ENCODE measurements around the gene CACNB2.
"Not testable (repeated sequence)": the region's sequence is repeated elsewhere in the genome, so short reads cannot be mapped to it uniquely, and the experiment has no call there.

CACNB2 gene

GRCh38 chr10:18202680-18203460 is 62.6 kb downstream of the CACNB2 start:
- no peak for DNase-seq

- DNase-seq, result no peak
Observed at GRCh38 chr10:18203471-18203870, 63.2 kb downstream of the CACNB2 start.

- no peak for DNase-seq
Observed at GRCh38 chr10:18204039-18204835, 64.0 kb downstream of the CACNB2 start.

DNA sequence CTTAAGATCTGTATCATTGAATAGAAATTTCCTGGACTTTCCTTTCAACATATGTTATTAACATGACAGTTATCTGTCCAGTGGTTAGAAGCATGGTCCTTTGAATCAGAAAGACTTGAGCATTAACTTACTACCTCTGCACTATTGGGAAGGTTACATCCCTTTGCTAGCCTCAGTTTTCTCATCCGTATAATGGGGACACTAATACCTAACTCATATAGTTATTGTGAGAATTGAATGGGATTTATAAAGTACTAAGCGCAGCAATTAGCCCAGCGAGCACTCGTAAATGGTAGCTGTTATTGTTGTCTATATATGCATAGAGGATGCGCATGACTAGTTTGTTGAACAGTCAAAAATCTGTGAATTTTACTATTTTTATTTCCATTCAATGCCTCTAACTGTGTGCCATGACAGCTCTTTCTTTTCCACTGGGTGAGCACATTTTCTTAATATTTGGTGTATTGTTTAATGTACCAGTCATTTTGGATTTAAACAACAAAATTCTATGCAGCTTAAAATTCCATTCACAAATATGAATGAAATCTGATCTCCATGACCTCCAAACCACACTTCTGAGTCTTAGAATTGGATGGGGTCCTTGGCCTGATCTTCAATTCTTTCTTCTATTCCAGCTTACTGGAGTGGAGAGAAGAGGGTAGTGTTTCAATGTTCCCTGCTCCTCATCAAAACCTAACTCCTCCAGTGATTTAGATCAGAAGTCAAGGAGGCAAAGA is 65.0 kb downstream of the CACNB2 start:
- no peak for DNase-seq

- DNase-seq, result not testable (repeated sequence)
Observed at GRCh38 chr10:18208186-18208585, 68.0 kb downstream of the CACNB2 start.

- no peak for DNase-seq
Observed at GRCh38 chr10:18209241-18209640, 69.0 kb downstream of the CACNB2 start.

DNA sequence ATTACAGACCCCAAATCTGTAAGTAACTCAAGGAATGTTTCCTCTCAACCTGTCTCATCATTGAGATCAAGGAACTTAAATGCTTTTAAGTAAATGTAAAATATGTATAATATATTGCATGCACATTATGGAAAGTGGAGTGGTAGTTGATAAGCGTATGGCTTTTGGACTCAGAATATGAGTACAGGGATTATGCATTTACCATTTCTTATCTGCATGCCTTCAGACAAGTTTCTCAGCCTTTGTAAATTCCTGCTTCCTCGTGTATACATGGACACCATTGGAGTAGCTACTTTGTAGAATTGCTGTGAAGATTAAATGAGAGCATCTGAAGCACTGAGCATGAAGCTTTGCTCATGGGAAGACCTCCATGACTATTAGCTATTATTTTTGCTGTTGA is 70.5 kb downstream of the CACNB2 start:
- no peak for DNase-seq

DNA sequence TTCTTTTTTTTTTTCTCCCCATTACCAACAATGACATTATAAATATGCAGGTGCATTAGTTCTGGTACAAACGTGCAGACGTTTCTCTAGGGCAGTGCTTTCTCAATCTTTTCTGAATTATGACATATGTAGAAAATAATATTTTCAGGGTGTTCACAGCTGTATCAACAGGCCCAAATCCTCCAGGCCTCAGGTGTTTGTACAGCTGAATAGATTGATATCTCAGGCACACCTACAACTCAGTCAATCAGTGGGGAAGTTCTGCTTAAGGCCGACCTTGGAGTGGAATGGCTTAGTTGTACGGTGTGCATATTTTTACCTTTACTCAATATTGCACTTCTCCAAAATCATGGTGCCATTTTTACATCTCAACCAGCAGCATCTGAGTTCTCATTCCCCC is 71.6 kb downstream of the CACNB2 start:
- no peak for DNase-seq

DNA sequence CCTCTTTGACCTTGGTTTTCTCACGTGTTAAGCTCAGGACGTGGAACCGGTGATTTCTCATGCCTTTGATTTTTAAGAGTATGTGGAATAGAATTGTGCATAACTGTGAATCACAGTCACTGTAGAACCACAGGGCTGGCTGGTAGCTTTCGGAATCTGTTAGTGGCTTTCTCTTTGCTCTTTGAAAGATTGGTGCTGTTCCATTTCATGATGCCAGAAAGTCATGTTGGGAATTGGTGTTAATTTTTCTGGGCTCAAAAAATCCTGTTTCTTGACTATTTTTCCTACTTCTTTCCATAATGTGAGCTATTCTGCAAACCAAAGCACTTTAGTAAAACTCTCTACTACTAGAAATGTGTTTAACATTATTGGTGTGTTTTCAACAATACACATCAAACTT is 73.0 kb downstream of the CACNB2 start:
- no peak for DNase-seq

DNA sequence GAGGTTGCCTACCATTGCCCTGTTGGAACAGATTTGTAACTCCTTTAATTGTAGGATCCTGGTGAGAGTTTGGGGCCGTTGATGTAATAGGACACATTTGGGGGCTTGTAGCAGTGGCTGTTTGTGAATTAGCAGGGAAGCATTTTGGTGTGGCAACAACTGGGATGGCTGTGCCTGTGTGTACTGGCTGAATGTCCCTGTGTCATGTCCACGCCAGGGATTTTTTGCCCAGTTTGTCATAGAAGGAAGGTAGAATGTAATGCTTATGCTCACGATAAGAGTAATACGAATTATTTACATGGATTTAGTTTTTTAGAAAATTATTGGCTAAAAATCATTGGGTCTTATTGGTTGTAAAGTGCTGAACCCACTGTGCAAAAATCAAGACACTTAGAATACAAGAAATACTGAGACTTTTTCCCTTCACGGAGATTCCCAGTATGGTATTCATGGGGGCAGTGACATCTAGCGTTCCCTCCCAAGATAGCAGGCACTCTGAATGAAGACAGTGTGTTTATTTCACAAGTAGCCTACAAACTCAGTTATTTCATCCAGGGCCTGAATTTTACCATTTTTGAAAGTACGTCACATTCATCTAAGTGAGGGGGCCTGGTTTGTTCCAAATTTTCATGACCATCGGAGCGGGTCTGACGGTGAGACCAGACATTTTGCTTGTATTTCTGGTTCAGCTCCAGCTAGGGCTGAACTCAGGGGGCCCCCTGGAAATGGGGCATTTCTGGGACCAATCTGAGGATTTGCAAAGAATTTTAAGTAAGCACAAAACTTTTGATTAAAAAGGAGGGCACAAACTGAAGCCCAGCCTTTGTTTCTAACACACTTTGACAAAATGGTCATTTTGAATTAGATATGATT is 74.7 kb downstream of the CACNB2 start:
- DNase-seq, result no peak

DNA sequence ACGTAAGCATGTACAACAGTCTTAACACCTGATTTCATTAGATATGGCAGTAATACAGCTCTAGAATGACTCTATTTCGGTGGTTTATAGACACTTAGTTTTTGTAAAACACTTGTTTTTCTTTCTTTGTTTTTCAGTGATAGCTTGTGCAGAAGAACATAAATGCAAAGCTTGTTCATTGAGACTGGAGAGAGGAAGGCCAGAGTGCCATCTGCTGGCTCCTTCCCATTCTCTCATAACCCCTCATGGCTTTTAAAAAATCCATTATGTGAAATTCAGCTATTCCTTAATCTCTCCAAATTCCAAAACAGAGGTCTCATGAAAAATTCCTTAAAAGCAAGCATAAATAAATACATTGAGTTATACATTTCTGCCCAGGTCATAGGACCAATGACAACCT is 76.3 kb downstream of the CACNB2 start:
- DNase-seq, result no peak

- DNase-seq, result no peak
Observed at GRCh38 chr10:18217577-18217976, 77.4 kb downstream of the CACNB2 start.

GRCh38 chr10:18219146-18219545 is 78.9 kb downstream of the CACNB2 start:
- no peak for DNase-seq

GRCh38 chr10:18221123-18221522 is 80.9 kb downstream of the CACNB2 start:
- no peak for DNase-seq

- DNase-seq, result no peak
Observed at GRCh38 chr10:18221882-18222281, 81.7 kb downstream of the CACNB2 start.

- no peak for DNase-seq
Observed at GRCh38 chr10:18222866-18223265, 82.6 kb downstream of the CACNB2 start.

GRCh38 chr10:18223898-18224297 is 83.7 kb downstream of the CACNB2 start:
- DNase-seq, result no peak

DNA sequence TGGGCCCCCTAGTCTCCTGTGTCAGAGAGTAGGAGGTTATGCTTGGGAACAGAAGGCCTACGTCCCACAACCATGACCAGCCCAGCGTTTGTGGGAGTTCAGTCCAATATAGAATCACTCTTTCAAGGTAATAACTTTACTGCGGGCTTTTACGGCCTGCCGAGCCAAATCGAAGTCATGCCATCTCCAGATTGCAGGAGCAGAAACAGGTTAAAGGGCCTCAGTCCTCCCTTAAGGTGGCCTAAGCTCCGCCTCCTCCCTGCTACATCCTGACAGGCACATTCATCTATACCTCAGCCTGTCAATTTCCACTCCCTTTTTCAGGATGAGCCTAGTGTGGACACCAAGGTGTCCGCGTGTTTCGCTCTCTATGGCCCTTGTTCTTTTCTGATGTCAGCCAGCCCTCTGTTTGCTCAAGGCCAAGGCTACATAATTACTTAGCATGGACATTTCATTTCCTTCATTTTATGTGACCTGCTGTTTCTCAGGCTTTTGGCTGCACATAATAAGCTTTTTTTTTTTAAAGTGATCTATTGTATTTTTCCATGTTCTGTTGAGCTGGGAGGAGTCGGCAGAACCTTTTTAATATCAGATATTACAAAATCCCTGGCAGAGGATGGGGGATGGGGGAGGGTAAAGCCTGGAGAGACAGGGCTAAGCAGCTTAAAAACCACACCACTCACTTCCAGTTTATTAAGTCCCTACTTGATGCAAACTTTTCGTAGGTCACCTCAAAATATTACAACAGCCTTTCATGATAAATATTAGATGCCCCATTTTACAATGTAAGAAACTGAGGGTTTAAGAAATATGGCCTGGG is 84.6 kb downstream of the CACNB2 start:
- DNase-seq, result no peak

DNA sequence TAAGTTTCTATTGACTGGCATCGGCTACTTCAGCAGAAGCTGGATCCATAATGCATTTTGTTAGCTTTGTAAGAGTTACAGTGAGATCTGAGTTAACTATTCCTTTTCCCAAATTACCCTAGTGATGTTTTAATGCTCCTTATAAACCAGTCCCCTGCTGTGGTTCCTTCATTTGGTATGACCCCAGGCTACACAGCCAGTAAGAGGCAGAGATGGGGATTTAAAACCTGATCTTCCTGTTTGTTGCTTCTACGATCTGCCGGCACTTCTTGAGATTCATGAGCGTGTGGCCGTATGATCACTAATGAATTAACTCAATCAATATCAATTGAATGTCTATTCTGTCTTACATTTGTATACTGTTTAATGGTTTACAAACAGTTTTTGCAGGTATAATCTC is 86.1 kb downstream of the CACNB2 start:
- no peak for DNase-seq

DNA sequence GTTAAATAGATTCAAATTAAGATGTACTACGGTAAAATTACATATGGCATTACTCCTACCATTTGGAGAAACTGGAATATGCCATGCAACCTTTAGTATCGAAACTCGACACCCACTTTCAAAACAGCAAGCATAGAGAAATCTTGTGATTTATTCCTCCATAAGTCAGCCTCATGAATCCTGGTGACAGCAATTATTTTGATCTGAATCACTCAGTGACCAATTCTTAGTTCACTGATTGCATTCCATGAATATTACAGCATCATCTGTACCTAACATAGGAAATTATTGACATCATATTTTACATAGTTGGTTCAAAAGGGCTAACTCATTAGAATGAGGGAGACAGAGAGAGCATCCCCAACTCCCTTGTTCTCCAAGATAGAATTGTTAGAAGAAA is 89.6 kb downstream of the CACNB2 start:
- DNase-seq, result no peak

GRCh38 chr10:18230794-18231193 is 90.6 kb downstream of the CACNB2 start:
- DNase-seq, result no peak

DNA sequence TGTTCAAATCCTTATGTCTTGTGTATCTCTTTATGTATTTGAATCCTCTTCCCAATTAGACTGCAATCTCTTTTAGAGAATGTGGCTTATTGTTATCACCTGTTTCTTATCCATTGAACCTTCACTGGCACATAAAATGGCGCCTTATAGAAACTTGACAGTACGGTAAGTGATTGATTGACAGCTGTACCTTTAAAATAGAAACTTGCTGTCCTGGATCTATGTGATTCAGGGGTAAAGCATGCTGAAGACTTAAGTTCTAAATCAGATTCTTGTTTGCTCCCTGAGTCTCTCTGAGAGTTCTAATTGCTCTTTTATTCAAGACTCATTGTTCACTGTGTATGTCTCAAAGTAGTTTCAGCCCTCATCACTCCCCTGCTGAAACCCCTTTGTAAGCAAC is 91.3 kb downstream of the CACNB2 start:
- DNase-seq, result no peak

Data from NCI-H2029 (cell line).